OCI-LY7 (cell line): ENCODE data around the gene BICD1.

ENCODE experiments used
- CTCF ChIP-seq: fragments of 200-600 bp; sonication (generic); conservative IDR thresholded peaks from 2 replicates; pipeline ENCODE4 v1.5.1; 2014; ENCODE audit warnings: mild to moderate bottlenecking, antibody characterized with exemption, low read length, moderate library complexity, mixed read lengths
- EZH2phosphoT487 ChIP-seq: fragments of 200-600 bp; sonication (generic); IDR thresholded peaks from 2 replicates; pipeline ENCODE4 v1.6.1; 2018; ENCODE audit warnings: low read depth, borderline replicate concordance, mild to moderate bottlenecking, mixed run types, antibody characterized with exemption, low read length, moderate library complexity, mixed read lengths

GRCh38 chr12:32062881-32063280 lies 43.8 kb upstream of the BICD1 start:
- TF ChIP-seq CTCF (peak; percentile 20; the same call in 1 of the 2 replicates), EZH2phosphoT487 (no peak)
